Fibroblast of pulmonary artery (primary cell): Measurements from ENCODE around the gene NEBL.

ENCODE experiments used
- DNase-seq: peaks from one replicate; pipeline ENCODE4 v3.0.0-alpha.2; 2010; ENCODE audit warnings: low read depth
- H3K4me3 ChIP-seq: replicated peaks from 2 replicates; pipeline ENCODE4 v1.5.1; 2011; ENCODE audit warnings: low read depth, mild to moderate bottlenecking, control low read depth, low read length, moderate library complexity
- TF ChIP-seq, protein P1 (sequence below): IDR thresholded peaks from 2 replicates; pipeline ENCODE4 v1.5.1; 2011; ENCODE audit warnings: mild to moderate bottlenecking, control low read depth, low read length, inconsistent platforms; ENCODE audit errors: missing control alignments

The NEBL gene

DNA sequence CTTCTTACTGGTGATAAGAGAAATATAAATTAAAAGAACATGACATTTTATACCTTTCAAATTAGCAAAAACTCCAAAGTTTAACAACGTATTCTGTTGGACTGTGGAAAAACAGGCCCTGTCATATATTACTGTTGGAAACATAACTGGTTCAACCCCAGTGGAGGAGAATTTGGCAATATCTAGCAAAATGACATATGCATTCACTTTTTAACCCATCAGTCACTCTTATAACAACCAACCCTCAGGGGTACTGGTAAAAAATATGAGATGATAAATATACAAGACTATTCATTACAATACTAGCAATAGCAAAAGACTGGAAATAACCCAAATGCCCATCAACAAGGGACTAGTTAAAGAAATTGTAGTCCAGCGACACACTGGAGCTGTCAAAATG lies 22.9 kb upstream of the NEBL start:
- TF ChIP-seq, protein P1, sequence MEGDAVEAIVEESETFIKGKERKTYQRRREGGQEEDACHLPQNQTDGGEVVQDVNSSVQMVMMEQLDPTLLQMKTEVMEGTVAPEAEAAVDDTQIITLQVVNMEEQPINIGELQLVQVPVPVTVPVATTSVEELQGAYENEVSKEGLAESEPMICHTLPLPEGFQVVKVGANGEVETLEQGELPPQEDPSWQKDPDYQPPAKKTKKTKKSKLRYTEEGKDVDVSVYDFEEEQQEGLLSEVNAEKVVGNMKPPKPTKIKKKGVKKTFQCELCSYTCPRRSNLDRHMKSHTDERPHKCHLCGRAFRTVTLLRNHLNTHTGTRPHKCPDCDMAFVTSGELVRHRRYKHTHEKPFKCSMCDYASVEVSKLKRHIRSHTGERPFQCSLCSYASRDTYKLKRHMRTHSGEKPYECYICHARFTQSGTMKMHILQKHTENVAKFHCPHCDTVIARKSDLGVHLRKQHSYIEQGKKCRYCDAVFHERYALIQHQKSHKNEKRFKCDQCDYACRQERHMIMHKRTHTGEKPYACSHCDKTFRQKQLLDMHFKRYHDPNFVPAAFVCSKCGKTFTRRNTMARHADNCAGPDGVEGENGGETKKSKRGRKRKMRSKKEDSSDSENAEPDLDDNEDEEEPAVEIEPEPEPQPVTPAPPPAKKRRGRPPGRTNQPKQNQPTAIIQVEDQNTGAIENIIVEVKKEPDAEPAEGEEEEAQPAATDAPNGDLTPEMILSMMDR, result no peak
- no peak for DNase-seq
- H3K4me3 ChIP-seq, result no peak overlapping the region

DNA sequence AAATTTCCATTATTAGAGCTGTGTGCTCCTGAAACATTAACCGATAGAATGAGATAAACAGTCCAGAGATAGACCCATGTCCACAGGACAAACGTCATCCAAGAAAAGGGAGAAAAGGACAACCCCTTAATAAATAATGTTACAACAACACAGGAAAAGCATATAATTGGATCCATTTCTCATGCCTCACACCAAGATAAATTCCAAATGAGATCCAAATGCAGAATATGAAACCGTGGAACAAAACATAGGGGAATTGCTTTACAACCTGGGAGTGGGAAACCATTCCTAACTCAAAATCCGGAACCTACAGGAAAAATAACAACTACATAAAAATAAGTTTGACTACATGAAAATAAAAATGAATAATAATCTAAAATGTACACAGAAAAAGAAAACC lies 22.4 kb upstream of the NEBL start:
- TF ChIP-seq, protein P1, result no peak
- no peak for DNase-seq
- H3K4me3 ChIP-seq, result no peak overlapping the region

DNA sequence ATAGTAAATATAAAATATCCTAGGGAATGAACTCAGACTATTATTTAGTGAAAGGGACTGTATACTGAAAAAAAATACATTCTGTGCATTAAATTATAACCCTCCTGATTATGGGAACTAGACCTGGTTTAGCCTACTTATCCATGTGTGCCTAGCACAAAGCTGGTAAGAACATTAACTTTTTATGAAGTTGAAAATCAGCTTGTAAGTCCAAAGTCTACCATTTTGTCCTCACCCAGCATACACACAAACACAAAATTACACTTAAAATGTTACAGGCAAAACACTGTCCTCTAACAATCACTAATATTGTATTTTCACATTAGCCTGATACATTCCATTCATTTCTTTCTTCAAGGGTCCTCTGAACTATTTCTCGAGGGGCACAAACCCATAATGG lies 19.9 kb upstream of the NEBL start:
- TF ChIP-seq, protein P1, result no peak
- DNase-seq, result no peak
- no peak overlapping the region for H3K4me3 ChIP-seq

DNA sequence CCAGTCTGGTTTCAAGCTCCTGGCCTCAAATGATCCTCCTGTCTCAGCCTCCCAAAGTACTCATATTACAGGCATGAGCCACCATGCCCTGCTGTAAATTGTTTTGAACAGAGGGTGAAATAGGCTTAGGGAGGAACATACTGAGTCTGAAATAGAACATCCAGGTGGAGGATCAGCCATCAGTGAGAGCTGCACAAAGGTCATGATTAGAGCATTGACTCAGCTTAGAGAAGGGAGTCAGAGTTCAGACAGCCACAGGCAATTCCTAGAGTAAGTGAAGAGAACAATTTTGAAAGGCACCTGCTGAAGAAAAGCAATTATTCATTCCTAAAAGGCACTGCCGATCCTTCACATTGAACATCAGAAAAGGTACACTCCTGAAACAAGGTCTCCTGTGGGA lies 15.9 kb upstream of the NEBL start:
- H3K4me3 ChIP-seq, result no peak overlapping the region
- no peak for DNase-seq
- TF ChIP-seq, protein P1, result no peak

DNA sequence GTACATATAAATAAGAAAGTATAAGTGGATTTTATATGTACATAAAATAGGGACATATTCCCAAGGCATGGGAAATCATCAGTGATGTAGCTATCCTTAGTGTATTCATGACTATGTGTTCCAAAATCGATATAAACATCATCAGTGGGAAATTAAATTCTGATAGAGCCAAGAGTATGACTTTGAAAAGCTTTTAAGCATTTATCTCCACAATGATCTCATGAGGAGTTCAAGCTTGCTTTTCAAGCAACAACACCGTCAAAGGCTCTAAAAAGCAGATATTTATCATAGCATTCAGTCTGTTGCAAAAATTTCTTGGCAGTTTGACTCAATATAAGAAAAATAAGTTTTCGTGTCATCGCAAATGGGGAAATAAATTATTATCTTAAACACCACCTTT lies 14.5 kb upstream of the NEBL start:
- H3K4me3 ChIP-seq, result no peak overlapping the region
- TF ChIP-seq, protein P1, result no peak
- DNase-seq, result no peak

DNA sequence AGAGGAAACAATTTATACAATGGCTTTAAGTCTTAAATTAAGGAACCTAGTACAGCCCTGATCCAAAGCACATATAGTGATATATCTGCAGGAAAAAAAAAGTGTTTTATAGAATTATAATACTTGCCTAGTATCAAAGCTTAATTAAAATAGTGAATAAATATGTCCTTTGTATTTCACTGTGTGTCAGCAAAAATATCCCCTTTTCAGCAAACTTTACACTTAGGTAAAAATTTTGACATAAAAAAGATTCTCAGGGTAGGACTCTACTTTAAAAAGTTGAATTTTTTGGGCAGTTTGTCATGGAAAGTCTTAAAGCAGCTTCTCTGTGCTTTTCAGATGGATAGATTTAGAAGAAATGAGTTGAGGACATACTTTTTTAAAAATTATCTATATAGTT lies 12.7 kb upstream of the NEBL start:
- TF ChIP-seq, protein P1, result no peak
- no peak overlapping the region for H3K4me3 ChIP-seq
- DNase-seq, result no peak

DNA sequence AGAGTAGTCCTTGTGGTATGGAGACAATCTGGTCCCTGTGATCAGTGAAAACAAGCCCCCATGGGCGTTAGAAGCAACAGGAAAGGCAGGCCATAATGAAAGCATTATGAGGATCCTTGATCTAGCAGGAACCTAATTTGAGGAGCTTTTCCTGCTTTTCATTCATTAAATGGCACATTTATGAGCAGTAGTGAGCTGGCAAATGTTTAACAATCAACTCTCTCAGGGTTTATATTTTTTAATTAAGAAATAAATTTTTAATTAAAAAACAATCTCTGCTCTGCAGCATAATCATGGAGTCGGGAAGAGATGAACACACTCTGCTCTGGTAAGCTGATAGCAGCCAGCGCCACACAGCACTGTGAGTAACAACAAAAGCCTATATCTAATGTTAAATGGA lies 11.3 kb upstream of the NEBL start:
- DNase-seq, result no peak
- TF ChIP-seq, protein P1, result no peak
- no peak overlapping the region for H3K4me3 ChIP-seq
